NK-92 (cell line): Measurements from ENCODE around the gene ACO2.

Experiments used
- DNase-seq: peaks from one replicate; lab custom pipeline; 2025; ENCODE audit not compliant: unreplicated experiment; lab: John Stamatoyannopoulos, UW

Gene ACO2

GRCh38 chr22:41487037-41487935 lies 18.4 kb downstream of the ACO2 start:
- DNase-seq = no peak

- no peak for DNase-seq
Observed at GRCh38 chr22:41488076-41488475, 19.2 kb downstream of the ACO2 start.

- no peak for DNase-seq
Observed at GRCh38 chr22:41488596-41489385, 19.9 kb downstream of the ACO2 start.

GRCh38 chr22:41491374-41492100 lies 22.6 kb downstream of the ACO2 start:
- no peak for DNase-seq

- DNase-seq = no peak
Observed at GRCh38 chr22:41498303-41498835, 29.5 kb downstream of the ACO2 start.

- no peak for DNase-seq
Observed at GRCh38 chr22:41499624-41500280, 30.8 kb downstream of the ACO2 start.

GRCh38 chr22:41500303-41500702 lies 31.4 kb downstream of the ACO2 start:
- DNase-seq = no peak

- no peak for DNase-seq
Observed at GRCh38 chr22:41501209-41501608, 32.3 kb downstream of the ACO2 start.

- no peak for DNase-seq
Observed at GRCh38 chr22:41504397-41504796, 35.5 kb downstream of the ACO2 start.

GRCh38 chr22:41504816-41505215 lies 35.9 kb downstream of the ACO2 start:
- DNase-seq = no peak

GRCh38 chr22:41505511-41506220 lies 36.7 kb downstream of the ACO2 start:
- no peak for DNase-seq

- no peak for DNase-seq
Observed at GRCh38 chr22:41507330-41508063, 38.6 kb downstream of the ACO2 start.

- no peak for DNase-seq
Observed at GRCh38 chr22:41508770-41509170, 39.9 kb downstream of the ACO2 start.

GRCh38 chr22:41511521-41511968 lies 42.6 kb downstream of the ACO2 start:
- no peak for DNase-seq

GRCh38 chr22:41512421-41513194 lies 43.7 kb downstream of the ACO2 start:
- DNase-seq = no peak

- no peak for DNase-seq
Observed at GRCh38 chr22:41513391-41513790, 44.5 kb downstream of the ACO2 start.

GRCh38 chr22:41516462-41516861 lies 47.5 kb downstream of the ACO2 start:
- no peak for DNase-seq
